ENCODE measurements around the gene CATSPER4. TPM values are rescaled to one million over a fixed set of nuclear protein-coding genes. Genes with fewer than 3 reads are reported as not detected.

Gene CATSPER4
- total and polyA plus RNA-seq, 2 of the 8 experiments (the other 6 are each of a cell fraction or from before 2014, with no cell fraction given) = 0.65 to 0.83 TPM

- no peak overlapping the region for H3K56ac ChIP-seq (replicated peaks; ENCODE audit: insufficient read length, low read depth, low read length)
- 97% methylated on average over 21 of the region's 21 CpGs; no CpG with 5 or more reads in 1 of the 2 experiments for WGBS, 2 experiments (ENCODE audit: extremely low coverage in 1 of 2, insufficient coverage in 1 of 2, insufficient read length in 1 of 2, insufficient replicate concordance in 2 of 2, low coverage in 1 of 2, low lambda C conversion rate in 2 of 2, missing lambda C conversion rate in 1 of 2)
Measured at GRCh38 chr1:26184883-26185282, 5.5 kb upstream of the CATSPER4 start.

More at GRCh38 chr1:26184883-26185282, 5.5 kb upstream of the CATSPER4 start:
- no peaks in the 10 kb centered on the region for H3K23me2 ChIP-seq (ENCODE audit: low read depth, low read length)
- no peak overlapping the region for H4K91ac ChIP-seq (replicated peaks; ENCODE audit: insufficient read length, low read length)
- no peak overlapping the region for H2BK120ac ChIP-seq (replicated peaks; ENCODE audit: low read depth, low read length)
- ChIA-PET POLR2A (ENCODE audit: partially characterized antibody) (interaction anchor here (0.8 to 1.5 kb wide), 2 partner anchors 11 to 20 kb away, joined by 4 to 5 read pairs; no protein-coding TSS in a partner anchor), CTCF (ENCODE audit: partially characterized antibody) (interaction anchor here (0.7 to 12.6 kb wide), 3 partner anchors 11 to 570 kb away, joined by 4 to 159 read pairs (median 7); partner anchors contain the start of genes C1orf232, CEP85, CNKSR1 and ZNF593)
- H3K9ac ChIP-seq (replicated peaks in 1 of 4; ENCODE audit: extremely low read depth in 1 of 4, low read depth in 3 of 4, low read length in 3 of 4) = no peak overlapping the region
- no peak overlapping the region for H2BK20ac ChIP-seq (ENCODE audit: low read length)
- DNase-seq (ENCODE audit: low read depth in 1 of 2, low spot score in 2 of 2) (no peak), FAIRE-seq (no peak)
- no peaks in the 10 kb centered on the region for H3K27me3 ChIP-seq (replicated peaks in 1 of 4; ENCODE audit: control insufficient read depth in 3 of 4, extremely low read depth in 1 of 4, insufficient read depth in 3 of 4, low read length in 3 of 4)
- H2AFZ ChIP-seq (ENCODE audit: low read length) = no peak overlapping the region
- H4K8ac ChIP-seq (ENCODE audit: extremely low read depth, insufficient read depth, low read length) = no peak overlapping the region
- H3K79me1 ChIP-seq (ENCODE audit: low read depth, low read length) = no peaks in the 10 kb centered on the region
- no peak overlapping the region for H2AK5ac ChIP-seq (ENCODE audit: low read depth, low read length)
- no peak overlapping the region for H2BK5ac ChIP-seq (ENCODE audit: low read depth, low read length)
- TF ChIP-seq TEAD4 (IDR thresholded peaks at IDR 0.05; ENCODE audit: low read depth, low read length) = no peak
- no peaks in the 10 kb centered on the region for H3K79me2 ChIP-seq (ENCODE audit: control insufficient read depth in 1 of 2, insufficient read depth in 2 of 2, low read length in 2 of 2)
- peaks cover 0 to 10% (median 3%) of the 10 kb centered on the region in 4 experiments; a peak in 4 of 8 replicates for H3K36me3 ChIP-seq (ENCODE audit: control insufficient read depth in 2 of 4, insufficient read depth in 4 of 4, low read length in 3 of 4)
- no peak overlapping the region for H3K4me3 ChIP-seq (ENCODE audit: extremely low read depth in 1 of 4, insufficient read depth in 2 of 4, low read depth in 3 of 4, low read length in 4 of 4)
- H3K4me1 ChIP-seq (replicated peaks in 1 of 4; ENCODE audit: control insufficient read depth in 3 of 4, insufficient read depth in 4 of 4, low read length in 3 of 4) = no peaks in the 10 kb centered on the region
- H3K23ac ChIP-seq (ENCODE audit: insufficient read length) = no peak overlapping the region
- H3K4me2 ChIP-seq (ENCODE audit: insufficient read depth in 1 of 2, low read depth in 2 of 2, low read length in 2 of 2) = no peak overlapping the region
- no peak overlapping the region for H3K14ac ChIP-seq (ENCODE audit: insufficient read length)
- H4K20me1 ChIP-seq (replicated peaks in 1 of 2; ENCODE audit: control insufficient read depth in 1 of 2, insufficient read depth in 2 of 2, low read length in 2 of 2) = no peaks in the 10 kb centered on the region
- H3K18ac ChIP-seq (ENCODE audit: extremely low read depth, low read length) = no peak overlapping the region
- H2BK12ac ChIP-seq (ENCODE audit: low read depth, low read length) = no peak overlapping the region
- no peak overlapping the region for H4K5ac ChIP-seq (ENCODE audit: insufficient read length, low read depth, low read length)
- H3K9me3 ChIP-seq (ENCODE audit: insufficient read depth in 2 of 2, low read depth in 1 of 2, low read length in 1 of 2) = no peaks in the 10 kb centered on the region
- no peak overlapping the region for H3K27ac ChIP-seq (ENCODE audit: low read depth, low read length)
- H3K4ac ChIP-seq (replicated peaks; ENCODE audit: insufficient read length, low read depth, low read length) = no peak overlapping the region
- no peak overlapping the region for H2BK15ac ChIP-seq (ENCODE audit: low read length)

Data from H1 (cell line).